GM10847 (cell line): ENCODE results near the gene A2M.

Source experiments
- POLR2A ChIP-seq: IDR thresholded peaks from 2 replicates; pipeline ENCODE4 v1.6.1; 2011; ENCODE audit not compliant: insufficient read length; ENCODE audit errors: extremely low read depth

The A2M gene

GRCh38 chr12:9047105-9047504, 68.6 kb downstream of the A2M start:
- TF ChIP-seq POLR2A, result no peak

GRCh38 chr12:9043766-9044165, 72.0 kb downstream of the A2M start:
- TF ChIP-seq POLR2A, result no peak

- no peak for TF ChIP-seq POLR2A
These were observed 74.4 kb downstream of the A2M start for GRCh38 chr12:9041321-9041720.

- TF ChIP-seq POLR2A, result no peak
These were observed 75.1 kb downstream of the A2M start for GRCh38 chr12:9040484-9041186.

GRCh38 chr12:9039397-9039977, 76.2 kb downstream of the A2M start:
- no peak for TF ChIP-seq POLR2A

- TF ChIP-seq POLR2A, result no peak
These were observed 78.3 kb downstream of the A2M start for GRCh38 chr12:9037431-9037830.

- TF ChIP-seq POLR2A, result no peak
These were observed 79.5 kb downstream of the A2M start for GRCh38 chr12:9036227-9036626.

- TF ChIP-seq POLR2A, result no peak
These were observed 81.6 kb downstream of the A2M start for GRCh38 chr12:9034095-9034494.

GRCh38 chr12:9033265-9033887, 82.3 kb downstream of the A2M start:
- no peak for TF ChIP-seq POLR2A

- TF ChIP-seq POLR2A, result no peak
These were observed 83.3 kb downstream of the A2M start for GRCh38 chr12:9032202-9032964.

GRCh38 chr12:9030776-9031175, 84.9 kb downstream of the A2M start:
- no peak for TF ChIP-seq POLR2A

- TF ChIP-seq POLR2A, result no peak
These were observed 88.3 kb downstream of the A2M start for GRCh38 chr12:9027161-9028059.

- TF ChIP-seq POLR2A, result no peak
These were observed 91.2 kb downstream of the A2M start for GRCh38 chr12:9024512-9024911.

GRCh38 chr12:9022592-9022991, 93.1 kb downstream of the A2M start:
- no peak for TF ChIP-seq POLR2A
